Measurements from ENCODE around the gene ABL1. TPM values are rescaled to one million over a fixed set of nuclear protein-coding genes. Genes with fewer than 3 reads are reported as not detected.

ABL1 gene
- polyA plus RNA-seq, 3 donors, result 4.5 to 14.5 (median 8.0) TPM

- Histone ChIP-seq H3K79me2 (ENCODE audit: insufficient read depth, low read length) (no peaks in the 10 kb centered on the region), H3K27me3 (ENCODE audit: control insufficient read depth in 2 of 2, insufficient read depth in 2 of 2, low read length in 2 of 2) (no peaks in the 10 kb centered on the region), H3K4me1 (ENCODE audit: control insufficient read depth in 1 of 2, insufficient read depth in 2 of 2, low read length in 2 of 2) (no peaks in the 10 kb centered on the region), H3K36me3 (replicated peaks in 1 of 2; ENCODE audit: control insufficient read depth in 1 of 2, insufficient read depth in 2 of 2, low read length in 2 of 2) (no peaks in the 10 kb centered on the region), H3K9me3 (replicated peaks in 1 of 2; ENCODE audit: control insufficient read depth in 1 of 2, insufficient read depth in 1 of 2, low read length in 2 of 2) (no peaks in the 10 kb centered on the region), H4K20me1 (ENCODE audit: insufficient read depth, low read length) (no peaks in the 10 kb centered on the region), H3K4me3 (replicated peaks in 1 of 3; ENCODE audit: low read depth in 2 of 3, low read length in 3 of 3) (no peak overlapping the region), H3K4me2 (replicated peaks; ENCODE audit: extremely low read depth, low read length, poor library complexity, severe bottlenecking) (no peak overlapping the region), H3K27ac (ENCODE audit: low read depth in 1 of 2, low read length in 2 of 2) (no peak overlapping the region), H3K9ac (ENCODE audit: insufficient read depth, low read length, poor library complexity, severe bottlenecking) (no peak overlapping the region), H2AFZ (ENCODE audit: insufficient read depth, low read depth, low read length, poor library complexity, severe bottlenecking) (no peak overlapping the region)
- 82% methylated on average over 24 of the region's 25 CpGs for WGBS (ENCODE audit: insufficient coverage)
- Mint-ChIP-seq H3K36me3 (no peaks in the 10 kb centered on the region), H3K27ac (no peak overlapping the region), H3K4me1 (peaks cover 2% of the 10 kb centered on the region), H3K9me3 (peaks cover 0 to 4% (median 0%) of the 10 kb centered on the region in 7 donors), H3K27me3 (ENCODE audit: low read depth in 3 of 3) (peaks cover 8 to 14% (median 11%) of the 10 kb centered on the region in 3 donors), H3K4me3 (no peak overlapping the region)
- intact Hi-C loops (cut with micrococcal nuclease), result no loop called here
- DNase-seq, result no peak
- no peak for TF ChIP-seq CTCF (IDR thresholded peaks at IDR 0.05)
Observed at GRCh38 chr9:130903194-130904069, 68.4 kb downstream of the ABL1 start.

- intact Hi-C loops (cut with micrococcal nuclease), result no loop called here
- Mint-ChIP-seq H3K9me3 (peaks cover 0 to 4% (median 0%) of the 10 kb centered on the region in 7 donors), H3K27me3 (ENCODE audit: low read depth in 3 of 3) (peaks cover 8 to 14% (median 11%) of the 10 kb centered on the region in 3 donors), H3K4me1 (peaks cover 2% of the 10 kb centered on the region), H3K4me3 (no peak overlapping the region), H3K36me3 (no peaks in the 10 kb centered on the region), H3K27ac (no peak overlapping the region)
- Histone ChIP-seq H3K4me1 (ENCODE audit: control insufficient read depth in 1 of 2, insufficient read depth in 2 of 2, low read length in 2 of 2) (no peaks in the 10 kb centered on the region), H3K27ac (ENCODE audit: low read depth in 1 of 2, low read length in 2 of 2) (no peak overlapping the region), H3K9me3 (replicated peaks in 1 of 2; ENCODE audit: control insufficient read depth in 1 of 2, insufficient read depth in 1 of 2, low read length in 2 of 2) (no peaks in the 10 kb centered on the region), H3K4me2 (replicated peaks; ENCODE audit: extremely low read depth, low read length, poor library complexity, severe bottlenecking) (no peak overlapping the region), H2AFZ (ENCODE audit: insufficient read depth, low read depth, low read length, poor library complexity, severe bottlenecking) (no peak overlapping the region), H3K27me3 (ENCODE audit: control insufficient read depth in 2 of 2, insufficient read depth in 2 of 2, low read length in 2 of 2) (no peaks in the 10 kb centered on the region), H4K20me1 (ENCODE audit: insufficient read depth, low read length) (no peaks in the 10 kb centered on the region), H3K79me2 (ENCODE audit: insufficient read depth, low read length) (no peaks in the 10 kb centered on the region), H3K4me3 (replicated peaks in 1 of 3; ENCODE audit: low read depth in 2 of 3, low read length in 3 of 3) (no peak overlapping the region), H3K36me3 (replicated peaks in 1 of 2; ENCODE audit: control insufficient read depth in 1 of 2, insufficient read depth in 2 of 2, low read length in 2 of 2) (no peaks in the 10 kb centered on the region), H3K9ac (ENCODE audit: insufficient read depth, low read length, poor library complexity, severe bottlenecking) (no peak overlapping the region)
- no peak for DNase-seq
- 92% methylated on average over 36 of the region's 48 CpGs for WGBS (ENCODE audit: insufficient coverage)
- TF ChIP-seq CTCF (IDR thresholded peaks at IDR 0.05), result no peak
Observed at GRCh38 chr9:130904070-130905044, 69.3 kb downstream of the ABL1 start.
